NCI-H1930 (cell line): ENCODE measurements around the gene OSBPL10.

Experiments
- DNase-seq, 2 experiments: peaks; one replicate each; lab custom pipeline; 2025; lab: John Stamatoyannopoulos, UW

The OSBPL10 gene

DNA sequence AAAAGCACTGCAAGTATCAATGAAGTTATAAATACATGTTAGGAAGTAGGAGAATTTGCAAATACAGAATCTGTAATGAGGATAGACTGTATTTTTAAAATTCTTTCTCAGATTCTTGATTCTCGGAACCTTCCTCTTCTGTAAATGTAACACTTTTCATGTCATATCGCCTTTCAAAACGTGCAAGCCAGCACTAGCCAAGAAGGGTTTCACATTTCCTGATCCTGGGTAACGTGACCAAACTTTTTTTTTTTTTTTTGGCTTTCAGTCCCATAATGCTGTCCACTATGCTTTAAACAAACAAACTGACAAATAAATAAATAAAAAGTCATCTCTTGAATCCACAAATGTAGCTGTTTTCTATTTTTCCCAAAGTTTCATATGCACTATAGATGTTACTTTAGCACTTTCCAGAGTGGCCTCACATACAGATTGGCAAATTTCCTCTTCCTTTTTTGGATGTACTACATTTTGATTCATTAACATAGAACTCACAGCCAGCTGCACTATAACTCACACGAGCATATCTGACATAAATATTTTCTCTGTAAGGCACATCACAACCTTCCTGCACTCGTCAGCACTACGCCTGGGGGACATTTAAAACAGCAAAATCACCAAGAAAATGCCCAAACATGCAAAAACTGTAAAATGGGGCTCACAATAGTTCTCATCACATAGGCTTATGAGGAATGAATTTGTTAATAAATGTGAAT, 208.1 kb downstream of the OSBPL10 start:
- no peak for DNase-seq

DNA sequence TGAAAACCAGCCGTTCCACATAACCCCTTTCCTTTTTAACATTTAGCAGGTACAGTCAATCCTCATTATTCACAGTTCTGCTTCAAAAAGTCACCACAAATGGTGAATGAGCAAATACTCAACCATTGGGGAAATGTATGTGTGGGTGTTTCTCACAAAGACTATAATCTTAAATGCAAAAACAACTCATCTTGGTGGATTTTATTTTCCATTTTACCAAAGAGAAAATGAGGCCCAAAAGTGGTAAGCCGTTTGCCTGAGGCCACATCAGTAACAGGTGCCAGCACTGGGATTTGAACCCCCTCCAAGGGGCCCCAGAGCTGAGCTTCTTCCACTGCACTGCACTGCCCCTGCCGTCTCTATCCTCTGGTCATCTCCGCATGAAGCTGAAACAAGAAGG, 208.8 kb downstream of the OSBPL10 start:
- no peak for DNase-seq

DNA sequence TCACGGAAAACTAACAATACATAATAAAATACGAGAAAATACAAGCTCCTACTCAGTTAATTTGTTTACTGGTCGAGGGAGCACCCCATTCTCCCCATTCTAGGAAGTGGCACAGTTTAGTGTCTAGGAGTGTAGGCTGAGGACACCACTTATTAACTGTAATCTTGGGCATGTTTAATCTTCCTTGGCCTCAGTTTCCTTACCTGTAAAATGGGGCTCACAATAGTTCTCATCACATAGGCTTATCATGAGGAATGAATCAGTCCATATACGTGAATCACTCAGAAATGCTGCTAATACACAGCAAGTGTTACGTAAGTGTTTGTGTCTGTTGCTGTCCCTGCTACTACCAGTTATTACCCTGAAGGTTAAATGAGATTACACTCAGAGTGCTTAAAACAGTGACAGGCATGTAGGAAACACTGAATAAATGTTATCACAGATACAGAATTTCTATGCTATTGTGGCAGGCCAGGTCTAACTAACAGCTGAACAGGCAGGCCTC, 210.2 kb downstream of the OSBPL10 start:
- no peak for DNase-seq

DNA sequence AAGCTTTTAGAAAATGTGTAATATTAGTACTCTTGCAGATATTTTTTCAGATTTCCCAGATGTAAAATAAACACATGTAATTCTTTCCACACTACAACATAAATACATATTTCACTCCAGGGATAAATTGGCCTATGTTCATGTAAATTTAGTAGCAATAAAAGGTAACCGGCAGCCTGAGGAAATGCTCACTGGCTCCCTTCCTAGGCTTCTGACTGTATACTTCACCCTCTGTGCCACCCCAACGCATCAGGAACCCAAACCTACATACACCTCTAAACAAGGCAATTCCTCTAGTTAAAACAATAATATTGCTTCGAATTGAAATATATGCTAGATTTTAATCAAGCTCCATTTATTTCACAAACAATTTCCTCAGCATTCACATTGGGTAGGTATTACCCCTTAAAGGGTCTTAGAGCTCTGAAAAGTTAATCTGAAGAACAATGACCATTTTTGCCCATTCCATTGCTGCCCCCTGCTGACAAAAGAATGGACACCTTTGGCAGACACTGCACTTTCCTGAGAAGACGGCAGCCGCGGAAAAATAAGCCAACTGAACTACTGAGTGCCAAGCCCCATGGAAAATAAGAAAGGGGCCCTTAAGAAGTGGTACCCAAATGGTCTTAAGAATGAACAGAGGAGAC, 212.5 kb downstream of the OSBPL10 start:
- peak in 1 of 2 experiments; percentile 7 for DNase-seq

DNA sequence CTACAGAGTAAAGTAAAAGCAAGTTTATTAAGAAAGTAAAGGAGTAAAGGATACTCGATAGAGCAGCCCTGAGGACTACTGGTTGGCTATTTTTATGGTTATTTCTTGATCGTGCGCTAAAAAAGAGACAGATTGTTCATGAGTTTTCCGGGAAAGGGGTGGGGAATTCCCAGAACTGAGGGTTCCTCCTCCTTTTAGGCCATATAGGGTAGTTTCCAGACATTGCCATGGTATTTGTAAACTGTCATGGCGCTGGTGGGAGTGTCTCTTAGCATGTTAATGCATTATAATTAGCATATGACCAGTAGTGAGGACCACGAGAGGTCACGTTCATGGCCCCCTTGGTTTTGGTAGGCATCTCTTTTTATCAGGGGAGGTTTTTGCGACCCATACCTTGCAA, 213.1 kb downstream of the OSBPL10 start:
- no peak for DNase-seq

DNA sequence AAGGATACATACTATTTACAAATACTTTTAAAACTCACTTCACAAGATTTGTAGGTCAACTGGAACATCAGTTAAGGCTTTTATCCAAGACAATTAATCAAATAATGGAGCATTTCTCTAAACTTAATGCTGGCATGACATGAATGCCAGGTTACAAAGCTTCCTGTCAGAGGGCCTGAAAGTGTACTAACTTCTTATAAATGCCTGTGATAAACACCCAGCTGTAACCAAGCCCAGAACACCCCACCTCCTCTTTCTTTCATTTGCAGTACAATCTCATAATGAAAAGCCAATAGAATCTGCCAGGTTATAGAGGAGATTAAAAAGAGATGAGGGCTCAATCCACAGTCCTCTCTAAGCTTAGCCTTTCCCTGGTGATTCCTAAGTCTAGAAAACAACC, 214.4 kb downstream of the OSBPL10 start:
- DNase-seq: no peak

DNA sequence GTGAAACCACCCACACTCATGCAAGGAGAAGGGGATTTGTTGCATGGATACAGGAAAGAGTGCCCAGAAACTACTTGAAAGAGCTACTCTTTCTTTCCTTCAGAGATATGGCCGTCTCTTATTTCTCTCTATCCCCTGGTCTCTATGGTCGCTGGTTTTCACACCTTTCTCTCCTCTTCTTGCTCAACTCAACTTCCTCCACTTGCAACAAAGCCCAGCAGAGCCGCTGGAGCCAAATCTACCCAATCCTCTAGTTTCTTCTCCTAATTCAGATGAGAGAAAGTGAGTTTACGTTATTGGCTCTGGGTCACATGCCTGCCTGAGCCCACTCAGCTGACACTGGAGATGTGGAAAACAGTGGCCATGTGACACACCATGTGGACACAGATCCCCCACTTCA, 215.2 kb downstream of the OSBPL10 start:
- no peak for DNase-seq

DNA sequence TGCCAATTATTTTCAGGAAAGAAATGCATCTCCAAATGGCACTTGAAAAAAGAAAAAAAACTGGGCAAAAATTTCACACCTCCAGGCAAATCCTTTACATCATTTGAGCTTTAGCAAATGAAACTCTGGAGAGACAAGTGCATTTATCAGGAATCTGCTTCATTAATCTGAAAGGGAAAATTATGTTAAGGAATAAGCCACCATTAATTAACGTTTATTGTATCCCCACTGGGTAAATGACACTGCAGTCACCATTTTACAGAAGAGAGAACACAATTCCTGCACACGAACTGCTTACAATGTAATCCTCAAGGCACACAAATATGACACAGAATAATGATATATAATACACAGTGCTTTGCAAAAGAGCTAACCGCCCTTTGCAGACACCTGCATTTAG, 217.3 kb downstream of the OSBPL10 start:
- no peak for DNase-seq

DNA sequence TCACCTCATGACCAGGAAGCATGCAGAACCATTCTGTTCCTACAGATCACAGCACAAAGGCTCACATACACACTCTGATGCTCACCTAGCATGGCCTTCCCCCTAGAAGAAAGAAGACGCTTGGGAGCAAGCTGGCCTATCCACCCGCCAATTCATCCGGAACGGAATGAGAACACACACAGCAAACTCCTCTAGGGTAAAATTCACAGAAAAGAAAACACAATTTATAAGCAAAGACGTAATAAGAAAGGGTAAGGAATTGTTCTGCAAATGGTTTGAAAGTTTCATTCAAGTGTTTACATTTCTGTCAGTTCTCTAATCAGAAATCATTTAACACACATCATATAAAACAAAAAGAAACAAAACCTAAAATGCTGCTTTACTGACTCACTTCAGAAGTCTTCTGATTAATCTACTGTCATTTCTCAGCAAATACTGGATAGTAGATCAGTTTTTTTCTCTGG, 218.1 kb downstream of the OSBPL10 start:
- DNase-seq: no peak

DNA sequence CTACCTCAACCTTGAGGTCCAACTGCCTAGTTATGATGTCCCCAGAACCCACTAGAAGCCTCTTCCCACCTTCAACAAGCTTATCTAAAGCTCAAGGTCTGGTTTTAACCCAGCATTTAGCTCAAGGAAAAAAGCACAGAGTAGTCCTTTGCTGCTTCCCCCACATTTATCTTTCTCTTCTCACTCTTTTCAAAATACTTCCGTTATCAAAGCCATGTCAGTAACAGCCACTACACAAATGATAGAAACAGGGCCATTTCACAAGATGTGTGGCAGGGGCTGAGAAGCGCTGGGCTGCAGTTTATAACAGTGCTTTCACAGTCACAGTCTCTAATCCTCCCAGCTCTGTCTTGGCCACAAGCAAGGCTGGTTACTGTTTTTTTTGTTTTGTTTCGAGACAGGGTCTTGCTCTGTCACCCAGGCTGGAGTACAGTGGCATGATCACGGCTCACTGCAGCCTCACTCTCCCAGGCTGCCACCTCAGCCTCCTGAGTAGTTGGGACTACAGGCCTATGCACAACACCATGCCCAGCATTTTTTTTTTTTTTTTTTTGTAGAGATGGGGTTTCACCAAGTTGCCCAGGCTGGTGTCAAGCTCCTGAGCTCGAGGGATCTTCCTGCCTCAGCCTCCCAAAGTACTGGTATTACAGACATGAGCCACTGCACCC, 218.8 kb downstream of the OSBPL10 start:
- no peak for DNase-seq

DNA sequence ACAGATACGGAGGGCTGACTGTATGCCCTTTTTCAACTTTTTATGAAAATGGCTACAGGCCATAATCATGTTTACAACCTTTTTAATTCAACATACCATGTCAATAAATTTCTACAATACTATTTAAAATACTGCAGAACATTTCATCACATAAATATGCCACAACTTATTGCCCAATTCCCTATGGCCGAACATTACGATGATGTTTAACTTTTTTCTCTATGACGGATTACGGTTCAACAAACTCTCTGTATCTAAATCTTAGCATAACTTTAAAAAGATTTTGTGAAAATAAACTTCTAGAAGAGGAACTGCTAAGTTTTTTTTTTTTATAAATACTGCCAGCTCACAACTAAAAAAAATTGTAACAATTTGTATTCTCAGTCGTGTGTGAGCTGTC, 220.4 kb downstream of the OSBPL10 start:
- DNase-seq: no peak

DNA sequence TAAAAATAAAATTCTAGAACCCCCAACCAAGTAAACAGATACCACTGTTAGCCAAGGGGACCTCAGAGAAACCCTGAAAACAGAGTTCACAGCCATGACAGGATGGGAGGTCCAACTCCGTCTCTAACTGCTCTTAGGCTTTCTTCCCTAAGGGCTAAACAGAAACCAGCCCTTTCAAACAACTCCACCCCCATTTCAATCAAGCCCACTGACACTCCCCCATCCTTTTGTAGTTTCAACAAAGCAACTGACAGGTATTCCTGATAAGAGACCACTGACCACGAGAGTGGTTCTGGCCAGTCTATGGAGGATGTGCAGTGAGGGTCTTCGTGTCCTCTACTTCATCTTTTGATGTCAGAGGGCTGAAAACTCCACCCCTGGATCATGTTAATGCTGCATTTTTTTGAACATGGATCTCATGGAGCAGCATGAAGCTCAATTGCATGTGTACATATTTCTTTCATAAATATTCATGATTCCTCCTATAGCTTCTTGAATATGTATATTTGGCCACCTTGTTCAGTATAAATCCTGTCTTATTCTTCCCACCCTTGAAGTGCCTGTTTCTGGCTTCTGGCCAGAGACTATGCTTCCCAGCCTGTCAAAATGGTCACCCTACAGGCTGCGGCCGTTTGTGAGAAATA, 222.6 kb downstream of the OSBPL10 start:
- DNase-seq: no peak

DNA sequence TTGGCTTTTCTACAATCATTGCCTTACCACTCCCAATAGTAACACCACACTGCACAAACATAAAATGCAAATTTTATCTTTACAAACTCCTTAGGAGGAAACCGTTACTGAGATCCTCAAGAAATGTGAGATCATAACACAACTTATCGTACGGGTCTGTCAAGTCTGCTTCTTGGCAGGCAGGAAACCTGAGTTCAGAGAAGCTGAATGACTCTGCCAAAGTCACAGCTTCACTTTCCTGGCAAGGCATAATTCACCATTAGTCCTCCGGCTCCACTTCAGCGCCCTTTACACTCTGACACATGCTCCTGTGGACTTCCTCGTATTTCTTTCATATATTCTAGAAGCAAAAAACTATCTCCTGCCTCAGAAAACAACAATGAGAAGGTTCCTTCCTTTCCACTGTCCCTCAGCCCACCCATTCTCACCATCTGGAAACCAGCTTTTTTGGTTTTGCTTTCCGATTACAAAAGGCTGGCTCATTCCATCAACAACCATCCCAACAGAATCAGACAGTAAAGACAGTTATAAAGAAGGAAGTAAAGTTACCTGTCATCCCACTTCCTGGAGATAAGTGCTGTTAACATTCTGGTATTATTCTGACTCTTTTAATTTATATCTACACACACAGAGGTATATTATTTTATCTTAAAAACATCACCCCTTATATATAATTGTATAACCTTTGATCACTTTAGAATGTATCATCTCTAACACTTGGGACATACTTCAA, 225.0 kb downstream of the OSBPL10 start:
- DNase-seq: no peak

DNA sequence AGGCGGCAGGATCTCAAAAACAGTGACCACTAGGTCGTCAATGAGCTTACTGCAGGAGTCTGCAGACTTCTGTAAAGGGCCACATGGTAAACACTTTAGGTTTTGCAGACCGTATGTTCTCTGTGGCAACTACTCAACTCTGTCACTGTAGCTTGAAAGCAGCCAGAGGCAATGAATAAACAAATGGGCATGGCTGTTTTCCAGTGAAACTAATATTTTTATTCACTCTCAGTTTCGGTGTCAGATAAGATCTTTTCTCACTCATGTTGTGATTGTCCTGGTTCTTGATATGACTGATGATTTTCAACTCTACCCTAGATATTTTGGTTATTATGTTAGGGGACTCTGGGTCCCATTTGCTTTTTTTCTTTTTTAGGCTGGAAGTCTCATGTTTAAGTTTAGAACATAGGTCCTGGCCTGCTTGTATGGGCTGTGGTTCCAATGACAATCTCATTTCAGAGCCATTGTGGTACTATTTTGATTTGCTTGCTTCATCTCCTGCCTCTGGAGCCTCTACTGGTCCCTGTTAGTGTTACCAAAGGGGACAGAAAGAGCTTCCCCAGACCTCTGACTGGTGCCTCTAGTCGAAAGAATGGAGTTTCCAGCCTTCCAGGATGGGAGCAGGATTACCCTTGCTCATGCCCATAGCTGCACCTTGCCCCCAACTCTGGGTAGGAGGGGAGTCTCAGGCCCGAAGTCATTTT, 226.3 kb downstream of the OSBPL10 start:
- DNase-seq: no peak

DNA sequence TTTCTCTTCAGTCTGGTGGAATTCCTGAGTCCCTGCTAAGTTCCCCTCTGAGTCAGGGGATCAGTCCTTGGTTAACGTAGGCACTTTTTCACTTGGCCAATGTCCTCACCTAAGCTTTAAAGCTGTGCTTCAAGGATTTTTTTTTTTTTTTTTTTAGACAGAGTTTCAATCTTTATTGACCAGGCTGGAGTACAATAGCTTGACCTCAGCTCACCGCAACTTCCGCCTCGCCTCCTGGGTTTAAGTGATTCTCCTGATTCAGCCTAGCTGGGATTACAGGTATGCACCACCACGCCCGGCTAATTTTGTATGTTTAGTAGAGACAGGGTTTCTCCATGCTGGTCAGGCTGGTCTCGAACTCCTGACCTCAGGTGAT, 228.0 kb downstream of the OSBPL10 start:
- DNase-seq: no peak

DNA sequence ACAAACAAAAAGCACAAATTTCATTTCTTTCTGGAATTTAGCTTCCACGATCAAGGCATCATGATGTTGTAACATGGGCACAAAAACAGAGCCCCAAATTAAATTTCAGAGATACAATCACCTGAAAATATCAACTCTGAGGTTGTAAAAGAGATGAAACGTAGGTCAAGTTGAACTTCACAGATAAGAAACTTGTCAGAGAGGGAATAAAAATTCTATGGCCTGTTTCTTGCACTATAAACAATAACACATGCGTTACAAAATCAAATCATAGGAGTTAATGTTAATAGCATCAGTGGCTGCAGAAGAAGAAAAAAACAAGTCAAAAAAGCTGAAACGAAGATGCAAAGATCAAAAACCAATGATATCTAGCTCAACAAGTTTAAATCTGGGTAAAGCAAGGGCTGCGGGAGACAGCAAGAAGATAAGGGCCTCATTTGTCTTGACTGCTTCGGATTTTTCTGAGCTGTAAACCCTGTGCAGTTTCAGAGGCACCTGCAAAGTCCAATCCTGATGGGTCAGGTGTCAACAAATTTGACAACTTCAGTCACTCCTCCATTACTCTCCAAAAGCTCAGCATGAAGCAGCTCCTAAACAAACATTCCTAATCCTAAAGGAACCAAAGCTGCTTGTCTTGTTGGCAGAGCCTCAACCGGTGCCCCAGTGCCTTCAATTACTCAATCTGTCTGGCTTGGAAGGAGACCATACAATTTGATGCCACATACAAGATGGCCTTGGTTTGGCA, 228.6 kb downstream of the OSBPL10 start:
- no peak for DNase-seq

DNA sequence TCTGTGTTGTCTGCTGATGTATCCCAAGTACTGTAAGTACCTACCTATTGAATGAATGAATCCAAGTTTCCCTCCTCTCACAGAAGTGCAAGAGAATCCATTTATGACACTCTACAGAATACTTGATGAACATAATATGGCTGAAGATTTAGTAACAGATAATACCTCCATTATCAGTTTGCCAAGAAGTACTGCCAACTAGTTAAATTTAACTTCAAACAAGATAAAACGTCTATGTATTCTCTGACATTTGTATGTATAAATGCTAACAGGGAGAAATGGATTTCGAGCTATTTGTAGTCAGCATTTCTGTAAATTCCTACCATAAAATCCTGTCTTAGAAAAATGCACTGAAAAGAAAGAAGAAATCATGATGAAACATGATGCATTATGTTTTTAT, 230.7 kb downstream of the OSBPL10 start:
- DNase-seq: no peak

DNA sequence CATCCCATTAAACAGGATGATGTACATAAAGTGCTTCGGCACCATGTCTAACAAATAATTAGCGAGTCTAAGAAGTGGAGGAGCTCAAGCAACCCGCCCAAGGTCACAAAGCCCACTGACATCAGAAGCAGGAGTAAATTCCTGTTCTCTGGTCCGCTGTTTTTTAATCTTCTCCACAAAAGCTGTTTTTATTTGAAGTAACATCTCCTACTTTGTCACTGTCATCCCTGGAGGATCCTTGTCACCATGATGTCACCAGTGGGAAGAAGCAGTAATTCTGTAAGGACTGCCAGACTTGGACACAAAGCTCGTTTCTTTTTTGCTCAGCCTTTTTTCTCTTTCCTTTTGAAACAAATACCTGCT, 232.1 kb downstream of the OSBPL10 start:
- no peak for DNase-seq

DNA sequence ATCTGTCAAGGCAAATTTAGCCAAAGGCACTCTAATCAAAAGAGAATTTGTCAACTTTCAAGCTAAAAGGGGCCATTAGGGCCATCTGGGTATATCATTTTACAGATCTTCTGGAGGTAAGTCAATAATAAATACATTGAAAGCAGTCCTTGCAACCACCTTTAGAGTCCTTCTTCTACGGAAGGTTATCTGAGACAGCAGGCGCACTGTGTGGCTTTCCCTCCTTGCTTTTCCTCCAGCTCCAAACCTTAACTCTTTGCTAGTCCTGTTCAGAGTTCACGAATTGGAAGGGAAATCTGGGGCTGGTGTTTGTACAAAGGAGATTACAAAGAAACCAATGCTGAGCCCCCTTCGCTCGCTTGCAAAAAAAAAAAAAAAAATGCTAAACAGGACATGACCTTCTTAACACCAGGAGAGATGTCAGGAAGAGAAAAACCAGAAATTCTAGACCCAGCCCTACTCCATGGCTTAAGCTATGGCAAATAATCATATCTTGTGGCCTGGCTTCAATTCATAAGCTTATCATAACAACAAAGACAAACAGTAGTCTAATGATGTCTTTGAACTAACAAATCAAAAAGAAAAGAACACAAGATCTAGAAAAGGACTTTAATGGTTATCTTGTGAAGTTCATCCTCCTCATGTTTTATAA, 232.7 kb downstream of the OSBPL10 start:
- DNase-seq: no peak

DNA sequence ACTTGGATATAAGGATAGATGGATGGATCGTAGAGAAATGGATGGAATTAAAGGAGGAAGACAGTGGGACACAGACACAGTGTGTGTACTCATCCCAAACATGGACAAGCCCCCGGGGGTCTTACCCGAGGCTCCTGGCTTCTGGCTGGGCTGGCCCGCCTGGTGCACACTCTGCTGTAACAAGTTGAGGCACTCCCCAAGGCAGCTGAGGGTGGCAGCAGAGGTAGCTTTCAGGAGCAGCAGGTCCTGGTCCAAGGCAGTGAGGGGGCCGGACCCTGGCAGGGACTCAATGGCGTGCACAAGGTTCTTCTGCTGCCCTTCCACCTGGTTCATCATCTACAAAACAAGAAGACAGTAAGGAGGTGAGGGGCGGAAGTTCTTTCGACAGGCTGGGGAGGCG, 233.3 kb downstream of the OSBPL10 start:
- DNase-seq: no peak
